Bone marrow (tissue), 2 donors: ENCODE results near the gene KCNJ12.
"Not testable (repeated sequence)": the region's sequence is repeated elsewhere in the genome, so short reads cannot be mapped to it uniquely, and the experiment has no call there.

Experiments used
- DNase-seq, 2 donors: peaks; one replicate each; lab custom pipeline; 2025; lab: John Stamatoyannopoulos, UW

KCNJ12 gene

DNA sequence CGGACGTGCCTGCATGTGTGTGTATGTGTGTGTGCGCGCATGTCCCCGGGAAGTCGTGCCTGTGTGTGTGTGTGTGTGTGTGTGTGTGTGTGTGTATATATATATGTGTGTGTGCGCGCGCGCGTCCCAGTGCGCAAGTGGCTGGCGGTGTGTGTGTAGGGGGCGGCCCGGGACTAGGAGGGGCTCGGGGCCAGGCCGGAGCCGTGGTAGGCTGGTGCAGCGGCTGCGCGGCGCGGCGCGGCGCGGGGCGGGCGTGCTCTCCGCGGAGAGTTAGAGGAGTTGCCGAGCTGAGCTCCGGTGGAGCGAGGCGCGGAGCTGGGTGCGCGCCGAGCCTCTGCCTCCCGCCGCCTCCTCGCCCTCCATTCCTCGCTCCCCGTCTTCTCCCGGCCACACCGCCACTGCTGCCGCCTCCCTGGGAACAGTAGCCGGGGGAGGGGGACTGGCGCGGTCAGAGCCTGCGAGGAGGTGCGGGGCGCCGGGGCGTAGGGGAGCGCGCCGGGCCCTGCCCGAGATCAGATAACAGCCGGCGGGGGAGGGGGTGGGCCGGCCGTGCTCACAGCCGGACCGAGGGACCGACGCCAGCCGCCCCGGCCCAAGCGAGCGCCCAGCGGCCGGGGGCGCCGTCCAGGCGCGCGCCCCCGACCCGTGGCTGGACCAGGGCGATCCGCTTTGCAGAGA is at the start of gene KCNJ12:
KCNJ12 (plus strand) TSS at position 277 of the 678 bp plus-strand sequence. CDS start 38,986 bp downstream, outside the sequence.
- no peak for DNase-seq

DNA sequence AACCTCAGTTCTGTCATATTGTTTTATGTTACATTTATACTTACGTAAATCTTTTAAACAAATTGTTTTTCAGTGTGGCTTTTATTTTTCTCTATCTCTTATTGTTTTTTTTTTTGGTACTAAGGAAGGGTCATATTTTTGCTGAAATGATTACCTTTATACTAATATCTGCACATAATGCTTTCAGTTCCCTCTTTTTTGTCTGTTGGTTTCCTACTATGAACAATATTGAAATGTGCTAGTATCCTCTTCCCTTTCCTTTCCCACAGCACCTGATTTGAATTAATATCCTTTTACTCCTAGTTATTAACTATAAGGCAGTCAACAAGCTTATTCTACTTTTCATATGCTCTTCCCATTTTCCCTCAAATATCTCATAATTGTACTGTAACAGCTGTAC is 48.2 kb upstream of the KCNJ12 start:
- DNase-seq: not testable (repeated sequence)

DNA sequence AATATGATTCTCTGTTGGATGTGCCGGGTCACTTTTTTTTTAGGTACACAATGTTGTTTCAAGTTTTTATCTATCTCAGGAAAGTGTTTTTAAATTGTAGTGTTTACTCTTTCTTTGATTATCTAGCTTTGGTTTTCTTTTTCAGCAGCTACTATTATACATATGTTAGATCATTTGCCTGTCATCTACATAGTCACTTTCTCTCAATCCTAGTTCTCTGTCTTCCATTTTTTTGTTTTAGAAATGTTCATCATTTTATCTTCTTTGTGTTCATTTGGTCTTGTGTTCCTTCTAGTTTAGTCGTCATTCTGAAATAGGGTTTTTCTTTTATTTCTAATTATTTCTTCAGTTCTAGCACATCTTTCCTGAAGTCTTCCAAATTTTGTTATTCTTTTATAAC is 47.4 kb upstream of the KCNJ12 start:
- not testable (repeated sequence) for DNase-seq

DNA sequence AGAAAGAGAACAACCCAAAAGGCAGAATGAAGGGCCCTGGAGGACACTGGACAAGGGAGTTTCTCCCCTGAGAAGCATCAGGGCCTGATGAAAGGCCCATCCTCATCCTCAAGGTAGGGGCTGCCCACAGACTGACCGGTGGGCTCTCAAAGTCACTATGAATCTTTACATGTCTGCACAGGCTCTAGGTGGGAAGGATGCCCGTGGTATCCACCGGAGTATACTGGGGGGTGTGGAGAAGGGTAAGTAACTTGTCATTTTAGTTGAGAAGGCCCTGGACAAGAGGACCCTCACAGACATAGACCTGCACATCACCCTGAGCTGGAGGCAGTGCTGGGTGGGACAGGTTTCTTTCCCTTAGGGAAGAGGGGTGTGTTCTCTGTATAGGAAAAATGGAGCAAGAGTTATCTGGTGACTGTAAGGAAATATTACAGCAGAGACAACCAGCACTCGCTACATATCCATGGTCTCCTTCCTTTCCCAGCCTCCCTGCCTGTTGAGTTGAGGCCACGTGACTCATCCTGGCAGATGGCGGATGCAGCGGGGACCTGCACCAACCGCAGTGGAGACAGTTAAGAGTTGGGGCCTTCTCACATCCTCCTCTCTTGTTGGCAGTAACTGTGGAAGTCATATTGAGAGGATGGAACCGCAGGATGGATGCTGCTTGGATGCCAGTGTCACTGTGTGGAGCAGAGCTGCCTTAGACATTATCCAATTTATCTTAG is 45.6 kb upstream of the KCNJ12 start:
- no peak for DNase-seq

DNA sequence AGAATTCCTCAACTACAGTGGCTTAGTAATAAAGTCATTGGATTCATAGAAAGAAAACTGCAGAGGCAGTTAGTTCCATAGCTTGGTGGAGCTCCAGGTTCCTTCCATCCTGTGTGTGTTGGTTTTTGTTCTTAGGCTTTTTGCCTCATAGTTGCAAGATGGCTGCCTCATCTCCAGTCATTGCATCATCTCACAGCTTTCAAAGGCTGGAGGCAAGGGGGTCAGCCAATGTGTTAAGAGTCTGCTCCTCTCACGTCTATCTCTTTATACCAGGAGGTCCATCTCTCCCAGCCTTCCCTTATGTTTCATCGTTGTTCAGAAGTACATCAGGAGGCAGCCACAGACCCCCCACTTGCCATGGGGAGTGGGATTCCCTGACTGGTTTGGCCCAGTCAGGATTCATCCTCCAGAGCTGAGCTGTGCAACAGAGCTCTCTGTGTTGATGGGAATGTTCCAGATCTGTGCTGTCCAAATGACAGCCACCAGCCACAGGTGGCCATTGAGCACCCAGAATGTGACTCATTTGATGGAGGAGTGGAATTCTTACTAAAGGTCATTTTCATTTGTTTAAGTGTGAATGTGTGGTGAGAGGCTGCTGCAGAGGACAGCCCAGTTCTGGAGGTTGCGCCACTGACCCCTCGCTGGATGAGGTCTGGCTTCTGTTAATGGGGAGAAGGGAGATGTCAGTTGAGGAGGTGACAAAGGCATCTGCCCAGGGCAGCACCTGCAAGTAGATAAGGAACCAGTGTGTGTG is 39.4 kb upstream of the KCNJ12 start:
- DNase-seq: not testable (repeated sequence)

DNA sequence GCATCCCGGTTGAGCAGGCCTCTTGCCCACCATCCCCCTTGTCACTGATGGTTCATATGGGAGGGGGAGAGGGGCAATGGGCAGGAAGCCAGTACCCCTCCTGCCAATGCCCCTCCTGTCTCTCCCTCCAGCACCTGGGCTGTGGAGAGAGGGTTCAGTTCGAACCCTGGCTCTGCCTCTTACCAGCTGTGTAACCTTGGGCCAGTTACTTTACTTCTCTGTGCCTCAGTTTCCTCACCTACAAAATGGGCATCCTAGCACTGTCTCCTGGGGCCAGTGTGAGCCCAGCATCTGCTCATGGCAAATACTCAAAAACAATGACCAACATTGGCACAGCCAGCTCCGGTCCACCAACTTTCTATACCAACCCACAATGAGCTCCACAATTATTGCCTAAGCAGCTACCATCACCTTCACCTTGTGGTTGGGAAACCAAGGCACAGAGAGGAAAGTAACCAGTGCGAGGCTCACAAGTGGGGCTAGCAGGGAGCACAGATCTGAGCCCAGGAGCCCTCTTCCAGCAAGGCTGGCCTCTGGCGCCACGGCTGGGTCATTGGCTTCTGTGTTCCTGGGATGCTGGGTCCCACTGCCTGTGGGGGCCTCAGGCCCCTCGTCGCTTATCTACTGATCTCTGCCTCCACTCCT is 38.1 kb upstream of the KCNJ12 start:
- DNase-seq: not testable (repeated sequence)

DNA sequence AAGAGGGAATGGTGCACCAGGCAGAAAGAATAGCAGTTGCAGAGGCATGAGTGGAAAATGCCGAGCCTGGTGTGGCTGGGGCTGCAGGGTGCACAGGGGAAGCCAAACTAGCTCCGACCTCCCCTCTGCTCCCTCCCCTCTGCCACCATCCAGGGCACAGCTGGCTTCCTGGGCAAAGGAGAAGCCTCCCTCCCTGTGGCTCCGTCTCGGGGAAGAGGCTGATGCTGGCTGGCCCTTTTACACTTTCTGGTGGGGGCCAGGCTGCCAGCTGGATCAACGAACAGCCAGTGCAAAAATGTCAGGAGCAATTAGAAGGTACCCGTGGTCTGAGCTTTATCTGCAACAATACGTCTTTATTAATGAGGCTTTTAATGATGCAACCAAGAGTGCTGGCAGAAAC is 37.1 kb upstream of the KCNJ12 start:
- no peak for DNase-seq

DNA sequence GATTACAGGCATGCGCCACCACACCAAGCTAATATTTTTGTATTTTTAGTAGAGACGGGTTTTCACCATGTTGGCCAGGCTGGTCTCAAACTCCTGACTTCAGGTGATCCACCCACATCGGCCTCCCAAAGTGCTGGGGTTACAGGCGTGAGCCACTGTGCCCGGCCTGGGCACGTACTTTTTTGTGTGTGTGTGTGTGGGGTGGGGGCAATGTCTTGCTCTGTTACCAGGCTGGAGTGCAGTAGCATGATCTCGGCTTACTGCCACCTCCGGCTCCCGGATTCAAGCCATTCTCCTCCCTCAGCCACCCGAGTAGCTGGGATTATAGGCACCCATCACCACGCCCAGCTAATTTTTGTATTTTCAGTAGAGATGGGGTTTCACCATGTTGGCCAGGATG is 36.6 kb upstream of the KCNJ12 start:
- not testable (repeated sequence) for DNase-seq

DNA sequence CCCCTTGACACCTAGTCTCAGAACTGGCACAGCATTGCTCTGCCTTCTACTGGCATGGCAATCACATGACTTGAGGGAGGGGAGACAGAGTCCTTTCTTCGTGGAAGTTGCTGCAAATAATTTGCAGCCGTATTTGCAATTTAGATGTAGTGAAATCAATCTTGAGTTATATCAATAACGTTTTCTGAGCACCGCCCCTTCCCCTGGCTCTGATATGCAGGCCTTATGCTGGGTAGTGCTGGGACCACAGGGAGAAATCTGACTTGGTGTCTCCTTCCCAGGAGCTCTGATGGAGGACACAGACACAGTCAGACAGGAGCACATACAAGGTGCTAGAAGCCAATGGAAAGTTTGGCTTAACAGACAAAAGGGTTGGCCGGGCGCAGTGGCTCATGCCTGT is 35.8 kb upstream of the KCNJ12 start:
- not testable (repeated sequence) for DNase-seq

DNA sequence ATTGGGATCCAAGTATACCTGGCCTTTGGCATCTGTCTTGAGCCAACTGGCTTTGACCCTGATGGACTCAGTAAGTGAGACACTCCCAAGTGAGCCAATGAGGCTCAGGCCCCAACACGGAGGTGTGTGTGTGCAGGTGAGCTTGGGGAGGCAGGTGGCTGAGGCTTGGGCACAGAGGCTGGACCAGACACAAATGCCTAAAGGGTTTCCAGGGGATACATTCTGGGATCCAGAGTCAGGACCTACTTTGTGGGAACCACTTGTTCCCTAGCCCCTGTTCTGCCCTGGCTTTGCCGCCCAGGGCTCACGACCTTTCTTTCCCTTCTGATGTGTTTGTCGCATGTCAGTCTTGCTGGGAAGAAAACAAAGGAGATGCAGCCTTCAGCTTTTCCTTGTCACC is 34.9 kb upstream of the KCNJ12 start:
- DNase-seq: not testable (repeated sequence)

DNA sequence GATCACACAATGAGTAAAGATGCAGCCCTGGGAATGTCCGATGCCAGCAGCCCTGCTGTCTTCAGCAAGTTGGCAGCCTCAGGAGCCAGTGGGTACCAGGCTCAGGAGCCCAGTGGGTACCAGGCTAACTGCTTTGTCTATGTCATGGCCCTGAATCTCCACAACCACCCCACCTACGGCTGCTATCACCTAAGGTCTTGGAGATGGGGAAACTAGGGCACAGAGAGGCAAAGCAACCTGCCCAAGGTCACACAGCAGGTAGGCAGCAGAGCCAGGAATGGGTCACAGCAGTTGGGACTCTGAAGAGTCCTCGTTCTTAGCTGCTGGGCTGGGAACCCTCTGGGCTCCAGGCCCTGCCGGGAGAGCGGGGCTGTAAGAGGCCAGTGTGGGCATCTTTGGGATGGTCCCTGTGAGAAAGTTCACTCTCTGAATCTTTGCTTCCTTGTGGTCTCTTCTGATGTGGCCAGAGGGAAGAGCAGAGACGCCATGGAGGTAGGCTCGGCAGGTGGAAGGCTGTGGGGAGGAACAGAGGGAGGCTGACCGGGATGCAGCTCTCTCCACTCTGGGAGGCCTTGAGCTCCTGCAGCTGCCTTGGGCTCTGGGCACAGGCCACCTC is 34.1 kb upstream of the KCNJ12 start:
- not testable (repeated sequence) for DNase-seq

DNA sequence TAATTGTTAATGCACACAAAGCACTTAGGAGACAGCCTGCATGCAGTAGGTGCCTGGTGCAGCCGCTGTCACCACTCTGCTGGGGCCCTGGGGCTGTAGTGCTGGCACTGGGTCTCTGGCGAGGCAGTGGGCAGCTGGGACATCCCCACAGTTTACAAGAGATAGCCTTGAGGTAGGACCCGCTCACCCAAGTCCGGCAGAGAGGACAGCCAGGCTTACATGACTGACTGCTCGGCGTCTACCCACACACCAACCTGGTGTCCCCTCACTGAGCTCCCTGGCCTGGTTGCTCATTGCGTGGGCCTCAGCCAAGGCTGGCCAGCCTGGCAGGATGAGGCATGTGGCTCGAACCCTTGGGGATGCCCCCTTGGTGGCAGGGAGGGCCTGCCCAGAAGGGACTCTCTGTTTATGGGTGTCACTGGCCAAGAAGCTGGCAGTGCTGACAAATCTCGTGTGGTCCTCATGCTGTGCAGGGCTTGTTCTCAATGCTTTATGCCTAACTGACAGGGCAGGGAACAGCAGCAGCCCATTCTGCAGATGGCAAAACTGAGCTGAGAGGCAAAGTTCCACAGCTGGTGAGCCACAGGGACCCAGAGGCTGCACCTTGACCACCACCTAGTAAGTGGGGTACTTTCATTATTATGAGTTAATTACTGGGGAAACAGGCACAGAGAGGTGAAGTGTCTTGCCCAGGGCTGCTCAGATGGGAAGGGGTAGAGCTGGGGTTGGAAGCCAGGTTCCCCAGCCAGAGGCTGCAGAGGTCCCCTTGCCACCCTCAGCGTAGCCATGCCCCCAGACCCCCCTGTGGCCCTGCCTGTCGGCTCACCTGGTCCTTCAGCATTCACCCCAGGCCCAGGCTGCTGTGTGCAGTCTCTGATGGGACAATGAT is 32.9 kb upstream of the KCNJ12 start:
- DNase-seq: not testable (repeated sequence)

DNA sequence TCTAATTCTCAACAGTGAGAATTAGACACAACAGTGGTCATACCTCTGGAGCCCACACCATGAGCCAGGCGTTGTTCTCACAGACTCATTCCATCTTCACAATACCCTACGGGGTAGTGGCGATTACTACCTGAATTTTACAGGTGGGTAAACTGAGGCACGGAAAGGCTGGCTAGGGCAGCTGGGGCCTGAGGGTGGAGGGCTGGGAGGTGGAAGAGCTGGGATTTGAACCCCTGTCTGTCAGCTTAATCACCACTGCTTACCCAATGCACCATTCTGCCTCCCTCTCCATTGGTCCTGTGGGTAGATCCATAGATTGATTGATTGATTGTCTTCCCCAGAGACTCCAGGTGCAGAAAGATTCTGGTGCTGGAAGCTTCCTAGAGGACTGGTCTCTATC is 31.4 kb upstream of the KCNJ12 start:
- DNase-seq: not testable (repeated sequence)

DNA sequence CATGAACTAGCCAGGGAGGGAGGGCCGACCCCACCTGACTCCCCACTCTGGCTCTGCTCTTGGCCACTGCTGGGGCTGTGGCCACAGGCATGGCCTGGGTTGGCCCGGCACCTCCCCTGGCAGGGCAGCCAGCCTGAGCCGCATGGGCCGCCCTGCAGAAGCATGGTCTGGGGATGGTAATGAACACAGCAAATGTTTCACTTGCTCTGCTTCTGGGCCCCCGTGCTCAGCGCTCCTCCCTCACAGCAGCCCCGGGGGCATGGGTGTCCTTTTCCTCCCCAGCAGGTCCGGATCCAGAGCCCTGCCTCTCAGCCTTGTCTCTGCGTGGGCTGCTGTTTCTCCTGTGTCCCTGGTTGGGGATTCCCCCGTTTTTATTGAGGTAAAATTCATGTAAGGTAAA is 30.9 kb upstream of the KCNJ12 start:
- no peak for DNase-seq

DNA sequence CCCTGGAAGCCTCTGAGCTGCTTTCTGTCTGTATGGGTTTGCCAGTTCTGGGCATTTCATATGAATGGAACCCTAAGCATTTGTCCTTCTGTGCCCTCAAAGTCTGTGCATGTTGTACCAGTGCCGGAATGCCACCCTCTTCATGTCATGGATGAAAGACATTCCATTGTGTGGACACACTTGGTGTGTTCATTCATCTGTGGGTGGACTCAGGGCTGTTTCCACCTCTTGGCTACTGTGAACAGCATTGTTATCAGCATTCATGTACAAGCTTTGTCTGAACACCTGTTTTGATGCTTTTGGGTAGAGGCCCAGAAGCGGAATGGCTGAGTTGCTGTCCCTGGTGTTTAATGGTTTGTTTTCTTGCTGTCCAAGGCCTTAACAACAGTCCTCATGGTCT is 30.1 kb upstream of the KCNJ12 start:
- not testable (repeated sequence) for DNase-seq

DNA sequence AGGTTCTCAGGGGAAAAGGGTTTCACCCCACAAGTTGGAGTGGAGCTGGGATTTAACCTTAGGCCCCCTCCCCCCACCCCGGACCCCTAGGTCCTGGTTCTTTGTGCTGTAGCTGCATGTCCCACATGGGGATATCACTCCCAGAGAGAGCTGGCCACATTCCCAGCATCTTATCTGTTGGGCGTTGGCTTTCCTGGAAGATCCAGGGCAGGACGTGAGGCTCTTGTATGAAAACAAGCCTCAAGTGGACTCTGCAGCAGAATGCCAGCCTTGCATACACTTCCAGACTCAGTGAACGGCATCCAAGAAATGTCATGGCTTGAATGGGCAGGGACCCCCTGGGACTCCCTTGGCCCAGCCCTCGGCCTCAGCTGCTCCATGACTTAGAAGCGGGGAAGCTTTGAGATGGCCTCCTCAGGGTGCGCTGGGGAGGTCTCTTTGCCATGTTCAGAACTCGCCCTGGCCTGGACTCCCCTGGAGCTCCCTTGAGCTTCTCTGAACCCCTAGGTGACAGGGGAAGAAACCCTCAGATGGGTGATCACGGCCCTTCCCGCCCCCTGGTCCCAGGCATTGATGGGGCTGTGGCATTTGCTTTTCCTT is 29.4 kb upstream of the KCNJ12 start:
- DNase-seq: not testable (repeated sequence)

DNA sequence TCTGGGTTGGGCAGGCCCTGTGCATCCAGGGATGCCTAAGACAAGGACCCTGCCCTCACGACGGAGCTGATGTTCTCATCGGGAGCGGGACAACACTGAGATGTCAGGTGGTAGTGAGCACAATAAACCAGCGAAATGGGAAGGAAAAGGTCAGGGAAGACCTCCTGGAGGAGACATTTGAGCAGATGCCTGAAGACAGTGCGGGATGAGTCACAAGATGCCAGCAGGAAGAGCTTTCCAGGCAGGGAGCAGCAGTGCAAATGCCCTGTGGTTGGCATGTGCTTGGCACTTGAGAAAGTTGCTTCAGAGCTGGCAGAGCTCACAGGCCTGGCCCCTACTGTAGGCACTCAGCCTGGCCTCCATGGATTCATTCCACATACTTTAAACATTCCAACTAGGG is 28.5 kb upstream of the KCNJ12 start:
- not testable (repeated sequence) for DNase-seq

DNA sequence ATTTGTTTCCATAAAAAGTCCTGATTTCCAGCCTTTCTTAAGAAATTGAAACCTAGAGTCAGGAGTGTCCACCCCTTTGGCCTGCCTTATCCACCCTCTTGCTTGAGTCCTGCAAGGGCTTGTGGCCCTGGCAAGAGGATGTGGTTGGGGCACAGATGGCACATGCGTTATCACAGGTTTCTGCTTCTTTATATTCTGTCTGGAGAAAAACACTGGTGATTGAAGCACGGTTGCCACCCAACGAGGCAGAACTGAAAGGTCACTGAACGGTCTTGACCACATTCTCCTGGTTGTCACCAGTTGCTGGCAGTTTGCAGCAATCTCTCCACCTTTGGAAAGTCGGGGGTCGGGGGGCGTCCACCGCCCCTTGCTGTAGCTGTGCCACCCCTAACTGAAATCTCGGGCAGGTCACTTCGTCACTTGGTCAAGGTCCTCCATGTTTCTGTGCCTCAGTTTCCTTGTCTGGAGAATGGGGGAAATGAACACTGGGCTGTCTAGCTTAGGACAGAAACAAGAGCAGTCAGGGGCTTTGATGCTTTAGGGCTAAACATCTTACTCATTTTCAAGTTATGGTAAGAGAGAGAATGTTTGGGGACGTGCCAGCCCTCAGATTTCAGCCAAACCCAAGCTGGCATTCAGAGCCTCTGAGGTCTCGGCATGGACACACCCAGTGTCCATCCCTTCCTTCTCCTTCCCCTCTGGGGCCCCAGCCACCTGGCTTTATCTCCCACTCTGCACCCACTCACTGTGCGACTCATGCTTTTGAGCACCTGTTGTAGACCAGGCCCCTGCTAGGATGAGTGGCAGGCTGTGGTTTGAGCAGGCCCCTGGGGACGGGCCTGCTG is 27.9 kb upstream of the KCNJ12 start:
- DNase-seq: not testable (repeated sequence)

DNA sequence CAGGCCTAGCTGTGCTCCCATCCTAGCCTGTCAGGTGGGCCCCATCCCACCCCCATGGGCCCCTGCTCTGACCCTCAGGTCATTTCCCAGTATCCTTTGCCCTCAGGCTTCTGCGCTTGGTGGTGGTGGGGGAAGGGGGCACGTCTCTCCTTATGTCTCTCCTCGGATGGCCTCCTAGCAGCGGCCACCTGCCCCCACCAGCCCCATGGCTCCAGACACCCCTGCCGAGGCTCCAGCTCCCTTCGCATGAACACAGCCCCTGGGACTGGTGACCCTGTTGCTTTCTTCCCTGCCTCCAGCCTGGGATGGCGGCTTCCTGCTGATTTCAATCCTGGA is 27.3 kb upstream of the KCNJ12 start:
- not testable (repeated sequence) for DNase-seq
